Measurements from ENCODE around the gene B3GLCT.

Gene B3GLCT

DNA sequence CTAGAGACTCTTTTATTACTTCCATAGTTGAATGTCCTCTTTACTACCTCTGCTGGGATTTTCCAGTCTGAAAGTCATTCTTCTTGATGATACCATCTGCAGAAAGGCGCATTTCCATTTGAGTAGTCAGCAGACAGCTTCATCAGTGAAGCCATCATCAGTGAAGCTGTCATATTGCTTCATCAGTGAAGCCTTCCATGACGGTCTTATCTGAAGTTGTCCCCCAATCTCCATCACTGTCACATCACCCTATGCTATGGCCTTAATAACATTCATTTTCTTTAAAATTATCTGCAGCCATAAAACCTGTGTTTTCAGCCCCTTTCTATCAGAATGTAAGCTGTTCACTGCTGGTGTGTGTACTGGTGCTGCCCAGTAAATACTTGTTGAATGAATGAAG is 151.6 kb downstream of the B3GLCT start:
- DNase-seq (ENCODE audit: low spot score), result no peak

DNA sequence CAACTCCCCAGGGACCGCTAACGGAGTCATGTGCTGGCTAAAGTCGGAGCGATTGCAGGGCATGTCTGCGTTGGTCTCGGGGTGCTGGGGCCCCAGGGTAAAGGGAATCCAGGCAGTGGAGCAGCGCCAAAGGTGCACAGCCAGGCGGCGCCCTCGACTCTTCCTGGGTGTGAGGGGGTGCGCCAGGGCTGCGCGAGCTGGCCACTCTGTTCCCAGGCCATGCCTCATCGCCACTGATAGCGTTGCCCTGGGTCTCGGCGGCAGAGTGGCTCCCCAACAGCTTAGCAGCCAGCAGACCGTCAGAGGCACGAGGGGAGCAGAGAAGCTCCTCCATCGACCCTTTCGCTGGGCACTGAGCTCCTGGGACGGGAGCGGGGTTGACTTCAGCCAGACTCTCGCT is 152.7 kb downstream of the B3GLCT start:
- DNase-seq (ENCODE audit: low spot score), result no peak

DNA sequence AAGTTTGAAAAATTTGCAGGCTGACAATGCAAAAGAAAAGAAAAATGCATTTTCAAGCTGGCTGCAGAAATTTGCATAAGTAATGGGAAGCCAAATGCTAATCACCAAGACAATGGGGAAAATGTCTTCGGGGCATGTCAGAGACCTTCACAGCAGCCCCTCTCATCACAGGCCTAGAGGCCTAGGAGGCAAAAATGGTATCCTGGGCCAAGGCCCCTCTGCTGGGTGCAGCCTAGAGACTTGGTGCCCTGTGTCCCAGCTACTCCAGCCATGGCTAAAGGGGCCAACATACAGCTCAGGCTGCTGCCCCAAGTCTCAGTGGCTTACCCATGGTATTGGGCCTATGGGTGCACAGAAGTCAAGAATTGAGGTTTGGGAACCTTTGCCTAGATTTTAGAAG is 155.2 kb downstream of the B3GLCT start:
- DNase-seq (ENCODE audit: low spot score), result no peak

DNA sequence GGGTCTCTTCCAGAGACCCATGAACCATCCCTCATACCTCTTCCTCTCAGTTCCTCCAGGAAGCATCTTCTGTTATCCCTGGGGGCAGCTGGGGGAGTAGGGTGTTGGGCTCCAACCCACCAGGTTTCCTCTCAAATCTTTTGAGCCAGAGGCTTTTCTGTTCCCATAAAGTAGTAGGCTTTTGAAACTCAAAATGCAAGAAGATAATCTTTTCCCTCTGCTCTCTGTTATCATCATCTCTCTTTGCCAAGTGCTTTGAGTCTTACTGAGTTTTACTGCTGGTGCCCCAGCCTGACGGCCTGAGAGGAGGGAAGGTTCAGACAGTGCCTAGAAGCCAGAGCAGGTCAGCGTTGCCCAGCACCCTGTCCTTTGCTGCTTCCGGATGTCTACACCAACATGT is 157.2 kb downstream of the B3GLCT start:
- DNase-seq (ENCODE audit: low spot score), result no peak

DNA sequence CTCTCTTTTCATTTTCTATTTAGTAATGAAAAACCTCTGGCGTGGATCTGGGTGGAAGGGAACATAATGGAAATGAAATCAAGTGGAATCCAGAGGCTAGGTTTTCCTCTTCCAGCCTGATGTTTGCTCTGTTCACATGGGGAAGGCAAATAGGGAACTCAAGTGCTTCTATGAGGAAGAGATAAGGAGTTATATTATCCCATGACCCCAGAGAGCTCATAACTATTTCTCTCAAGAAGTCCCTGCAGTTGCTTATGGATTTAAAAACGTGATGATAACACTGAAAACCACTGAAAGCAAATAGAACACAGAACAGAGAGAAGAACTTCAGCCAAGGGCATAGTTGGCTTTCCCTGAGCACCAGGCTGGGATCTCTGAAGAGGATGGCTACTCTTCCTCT is 157.8 kb downstream of the B3GLCT start:
- DNase-seq (ENCODE audit: low spot score), result no peak

DNA sequence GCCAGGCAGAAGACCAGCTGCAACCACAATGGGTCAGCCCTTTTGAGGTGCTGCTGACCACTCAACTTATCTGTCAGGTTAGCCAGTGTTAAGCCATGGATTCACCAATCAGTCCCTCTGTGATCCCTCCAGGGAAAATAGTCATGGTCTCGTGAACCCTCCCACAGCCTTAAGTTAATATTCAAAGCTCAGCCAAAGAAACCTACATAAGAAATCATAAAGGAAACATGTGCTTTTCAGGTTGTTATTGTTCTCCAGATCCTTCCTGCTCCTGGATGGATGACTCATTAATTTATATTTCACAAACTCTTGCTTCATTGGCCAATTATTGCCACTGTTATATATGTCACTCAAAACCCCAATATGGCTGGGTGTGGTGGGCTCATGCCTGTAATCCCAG is 161.9 kb downstream of the B3GLCT start:
- no peak for DNase-seq (ENCODE audit: low spot score)

DNA sequence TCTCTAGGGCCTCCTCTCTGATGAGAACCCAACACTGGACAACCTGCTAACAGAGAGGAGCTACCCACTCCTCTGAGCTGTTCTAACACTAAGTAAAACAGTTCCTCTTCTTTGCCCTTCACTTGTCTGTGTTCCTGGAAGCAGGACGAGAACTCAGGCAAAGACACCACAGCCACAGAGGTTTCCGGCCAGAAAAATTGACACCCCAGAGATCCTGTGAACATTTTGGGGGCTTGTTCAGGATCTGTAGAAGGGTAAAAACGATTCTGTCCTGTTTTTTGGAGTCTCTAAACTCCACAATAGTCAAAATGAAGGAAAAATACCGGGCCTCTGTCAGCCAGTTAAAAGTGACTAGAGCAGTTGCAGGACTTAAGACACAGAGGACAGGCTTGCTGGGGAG is 165.9 kb downstream of the B3GLCT start:
- DNase-seq (ENCODE audit: low spot score), result no peak

DNA sequence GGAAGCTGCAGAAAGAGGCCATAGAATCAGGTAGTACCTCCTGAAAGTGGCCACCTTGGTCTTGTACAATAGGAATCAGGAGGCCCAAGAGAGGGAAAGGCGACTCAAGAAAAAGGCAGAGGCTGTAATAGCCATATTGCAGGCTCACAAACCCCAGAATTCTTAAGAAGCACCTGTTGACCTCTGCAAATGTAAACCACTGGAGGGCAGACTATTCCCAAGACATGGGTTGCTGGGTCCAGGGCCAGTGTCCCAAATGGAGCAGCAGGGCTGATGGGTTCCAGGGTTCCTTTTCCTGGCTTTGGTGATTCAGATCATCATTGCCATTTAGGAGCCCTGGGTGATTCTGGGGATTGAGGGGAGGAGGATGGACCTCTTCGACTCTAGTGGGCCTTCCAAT is 167.6 kb downstream of the B3GLCT start:
- no peak for DNase-seq (ENCODE audit: low spot score)

- no peak for DNase-seq (ENCODE audit: low spot score)
These were observed 169.4 kb downstream of the B3GLCT start for GRCh38 chr13:31369213-31369612.

GRCh38 chr13:31372454-31372853 is 172.7 kb downstream of the B3GLCT start:
- no peak for DNase-seq (ENCODE audit: low spot score)

GRCh38 chr13:31374682-31375081 is 174.9 kb downstream of the B3GLCT start:
- no peak for DNase-seq (ENCODE audit: low spot score)

- DNase-seq (ENCODE audit: low spot score), result no peak
These were observed 178.2 kb downstream of the B3GLCT start for GRCh38 chr13:31377946-31378345.

DNA sequence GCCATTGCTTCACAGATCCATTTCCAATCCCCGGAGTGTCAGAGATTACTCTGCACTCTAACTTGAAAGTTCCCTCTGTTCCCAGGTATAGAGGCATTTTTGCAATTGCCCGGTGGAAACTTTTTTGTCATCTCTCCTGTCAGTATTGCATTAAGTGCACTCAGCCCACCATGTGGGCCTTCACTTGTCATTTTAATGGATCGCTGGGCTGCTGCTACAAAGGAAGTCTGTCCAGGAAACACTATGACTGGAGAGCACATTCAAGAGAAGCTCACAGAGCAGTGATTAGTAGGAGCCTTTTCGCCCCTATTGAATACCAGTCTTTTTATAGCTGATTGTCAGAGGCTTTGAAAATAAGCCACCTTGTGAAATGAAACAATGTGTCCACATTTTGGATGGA is 180.9 kb downstream of the B3GLCT start:
- no peak for DNase-seq (ENCODE audit: low spot score)

All from activated CD4-positive, alpha-beta T cell treated with anti-CD3 and anti-CD28 coated beads, Interleukin-2, Interleukin-4, amounts not matched to agents 100 ng/mL and 50 ng/mL, durations not matched to agents 16 hours and 8 hours (primary cell).